DND-41 (cell line): ENCODE measurements around the gene CDKN1A.

Experiments
- ATAC-seq: fragments of 200-7000 bp; cut with Tn5 transposase; 3 replicates; pipeline ENCODE4 v1.9.1; 2021; ENCODE audit warnings: low read depth; ENCODE audit not compliant: insufficient read depth
- DNase-seq: peaks from one replicate; pipeline ENCODE4 v3.0.0-alpha.2; 2020
- H2AFZ ChIP-seq: 2 replicates; pipeline ENCODE4 v1.6.0; 2012; ENCODE audit warnings: low read depth, low read length
- H3K27ac ChIP-seq: 2 replicates; pipeline ENCODE4 v1.5.1; 2012; ENCODE audit warnings: low read length, inconsistent platforms
- H3K27me3 ChIP-seq: fragments of 200-600 bp; sonication (generic); 2 replicates; pipeline ENCODE4 v1.6.0; 2012; ENCODE audit warnings: low read length, mild to moderate bottlenecking, inconsistent platforms; ENCODE audit not compliant: insufficient read depth, poor library complexity
- H3K36me3 ChIP-seq: 2 replicates; pipeline ENCODE4 v1.5.1; 2012; ENCODE audit warnings: low read length, inconsistent platforms; ENCODE audit not compliant: insufficient read depth
- H3K4me1 ChIP-seq: 2 replicates; pipeline ENCODE4 v1.5.1; 2012; ENCODE audit warnings: mild to moderate bottlenecking, low read length; ENCODE audit not compliant: insufficient read depth
- H3K4me2 ChIP-seq: 2 replicates; pipeline ENCODE4 v1.6.0; 2012; ENCODE audit warnings: mild to moderate bottlenecking, moderate library complexity, low read length, inconsistent platforms; ENCODE audit not compliant: insufficient read depth
- H3K4me3 ChIP-seq, 2 experiments: fragments of 200-600 bp in 1 of 2; shearing (Covaris generic) in 1 of 2; 2 replicates each; pipeline ENCODE4 v1.5.1; 2012 to 2016; ENCODE audit warnings: inconsistent platforms in 2 of 2, low read length in 2 of 2, mild to moderate bottlenecking in 2 of 2, low read depth in 1 of 2, moderate library complexity in 1 of 2
- H3K79me2 ChIP-seq: 2 replicates; pipeline ENCODE4 v1.6.0; 2012; ENCODE audit warnings: low read length, inconsistent platforms; ENCODE audit not compliant: insufficient read depth
- H3K9ac ChIP-seq: 2 replicates; pipeline ENCODE4 v1.6.0; 2012; ENCODE audit warnings: low read depth, mild to moderate bottlenecking, inconsistent platforms, low read length, moderate library complexity
- H3K9me3 ChIP-seq: 2 replicates; pipeline ENCODE4 v1.5.1; 2012; ENCODE audit warnings: low read length, moderate library complexity, mild to moderate bottlenecking, inconsistent platforms; ENCODE audit not compliant: insufficient read depth, severe bottlenecking
- H4K20me1 ChIP-seq: 2 replicates; pipeline ENCODE4 v1.6.0; 2012; ENCODE audit warnings: low read length; ENCODE audit not compliant: insufficient read depth
- EZH2 ChIP-seq: IDR thresholded peaks from 3 replicates; pipeline ENCODE4 v1.6.1; 2012; ENCODE audit warnings: borderline replicate concordance, low read depth, mild to moderate bottlenecking, moderate library complexity, low read length, inconsistent platforms; ENCODE audit not compliant: severe bottlenecking
- TF ChIP-seq, protein P1 (sequence below): IDR thresholded peaks from 2 replicates; pipeline ENCODE4 v1.5.1; 2012; ENCODE audit warnings: borderline replicate concordance, low read length, moderate library complexity, mild to moderate bottlenecking; ENCODE audit not compliant: poor library complexity, severe bottlenecking; ENCODE audit errors: extremely low read depth

The CDKN1A gene

DNA sequence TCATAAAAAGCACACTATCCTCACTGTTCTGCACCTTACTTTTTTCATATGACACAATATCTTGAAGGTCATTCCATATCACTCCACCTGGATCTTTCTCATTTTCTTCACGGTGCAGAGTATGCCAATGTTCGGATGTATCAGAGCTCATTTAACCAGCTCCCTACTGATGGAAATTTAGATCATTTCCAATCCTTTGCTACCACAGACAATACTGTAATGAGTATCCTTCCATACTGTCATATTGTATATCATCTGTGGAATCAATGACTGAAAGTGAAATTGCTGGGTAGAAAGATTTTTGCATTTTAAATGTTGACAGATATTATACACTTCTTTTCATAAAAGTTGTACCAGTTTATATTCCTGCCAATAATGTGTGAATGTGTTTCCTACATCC, 16.9 kb downstream of the CDKN1A start:
- H3K4me3 ChIP-seq, result no peak overlapping the region
- ATAC-seq (no peak), DNase-seq (no peak)
- H3K79me2 ChIP-seq, result no peaks in the 10 kb centered on the region
- no peak overlapping the region for H2AFZ ChIP-seq
- H3K9ac ChIP-seq, result no peak overlapping the region
- no peak overlapping the region for H3K27ac ChIP-seq
- H3K4me2 ChIP-seq, result no peak overlapping the region
- H3K9me3 ChIP-seq, result no peaks in the 10 kb centered on the region
- peaks cover 6% of the 10 kb centered on the region; the same call in 1 of the 2 replicates for H3K4me1 ChIP-seq
- H3K36me3 ChIP-seq, result no peaks in the 10 kb centered on the region
- no peaks in the 10 kb centered on the region for H3K27me3 ChIP-seq
- no peaks in the 10 kb centered on the region for H4K20me1 ChIP-seq
- no peak for TF ChIP-seq EZH2
- TF ChIP-seq, protein P1, sequence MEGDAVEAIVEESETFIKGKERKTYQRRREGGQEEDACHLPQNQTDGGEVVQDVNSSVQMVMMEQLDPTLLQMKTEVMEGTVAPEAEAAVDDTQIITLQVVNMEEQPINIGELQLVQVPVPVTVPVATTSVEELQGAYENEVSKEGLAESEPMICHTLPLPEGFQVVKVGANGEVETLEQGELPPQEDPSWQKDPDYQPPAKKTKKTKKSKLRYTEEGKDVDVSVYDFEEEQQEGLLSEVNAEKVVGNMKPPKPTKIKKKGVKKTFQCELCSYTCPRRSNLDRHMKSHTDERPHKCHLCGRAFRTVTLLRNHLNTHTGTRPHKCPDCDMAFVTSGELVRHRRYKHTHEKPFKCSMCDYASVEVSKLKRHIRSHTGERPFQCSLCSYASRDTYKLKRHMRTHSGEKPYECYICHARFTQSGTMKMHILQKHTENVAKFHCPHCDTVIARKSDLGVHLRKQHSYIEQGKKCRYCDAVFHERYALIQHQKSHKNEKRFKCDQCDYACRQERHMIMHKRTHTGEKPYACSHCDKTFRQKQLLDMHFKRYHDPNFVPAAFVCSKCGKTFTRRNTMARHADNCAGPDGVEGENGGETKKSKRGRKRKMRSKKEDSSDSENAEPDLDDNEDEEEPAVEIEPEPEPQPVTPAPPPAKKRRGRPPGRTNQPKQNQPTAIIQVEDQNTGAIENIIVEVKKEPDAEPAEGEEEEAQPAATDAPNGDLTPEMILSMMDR, result no peak

DNA sequence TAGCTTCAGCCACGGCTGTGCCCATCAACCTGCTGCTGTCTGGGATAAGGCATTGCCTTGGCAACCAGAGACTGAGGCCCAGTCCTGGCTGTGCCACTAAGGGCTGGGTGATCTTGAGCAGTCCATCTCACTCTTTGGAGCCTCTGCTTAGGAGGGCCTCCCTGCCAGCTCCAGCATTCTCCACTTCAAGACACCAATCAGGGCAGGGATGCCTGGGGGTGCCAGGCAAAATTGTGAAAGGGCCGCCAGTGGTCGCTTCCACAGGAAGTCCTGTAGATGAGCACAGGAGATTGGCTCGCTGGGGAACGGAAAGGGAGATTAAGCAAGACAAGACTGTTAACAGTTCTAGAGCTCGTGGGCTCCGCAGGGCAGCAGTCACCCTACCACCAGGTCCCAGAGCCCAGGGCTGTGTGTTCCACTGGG, 19.0 kb downstream of the CDKN1A start, which contains the start of gene RAB44:
TSS of gene RAB44 (plus strand) at position 346 of the 423 bp plus-strand sequence. CDS start 6,410 bp downstream, outside the sequence.
- H3K27ac ChIP-seq, result no peak within 1 kb of the TSS; the same call in 1 of the 2 replicates
- no peaks in the 10 kb centered on the region for H3K9me3 ChIP-seq
- TF ChIP-seq, protein P1, result no peak
- TF ChIP-seq EZH2, result no peak
- ATAC-seq (peak; percentile 75), DNase-seq (peak; percentile 50)
- H3K4me3 ChIP-seq, result 0 out of 4 replicates have a peak within 1 kb of the TSS, but pooled peaks of 1 of the 2 experiments have one; percentile 9
- no peaks in the 10 kb centered on the region for H3K36me3 ChIP-seq
- no peak within 1 kb of the TSS for H3K9ac ChIP-seq
- H3K79me2 ChIP-seq, result no peaks in the 10 kb centered on the region
- no peak within 1 kb of the TSS for H2AFZ ChIP-seq
- H4K20me1 ChIP-seq, result no peaks in the 10 kb centered on the region
- no peak within 1 kb of the TSS for H3K4me2 ChIP-seq
- 0 out of 2 replicates have a peak, but pooled peaks cover under 1% of the 10 kb centered on the region for H3K4me1 ChIP-seq
- no peaks in the 10 kb centered on the region for H3K27me3 ChIP-seq

DNA sequence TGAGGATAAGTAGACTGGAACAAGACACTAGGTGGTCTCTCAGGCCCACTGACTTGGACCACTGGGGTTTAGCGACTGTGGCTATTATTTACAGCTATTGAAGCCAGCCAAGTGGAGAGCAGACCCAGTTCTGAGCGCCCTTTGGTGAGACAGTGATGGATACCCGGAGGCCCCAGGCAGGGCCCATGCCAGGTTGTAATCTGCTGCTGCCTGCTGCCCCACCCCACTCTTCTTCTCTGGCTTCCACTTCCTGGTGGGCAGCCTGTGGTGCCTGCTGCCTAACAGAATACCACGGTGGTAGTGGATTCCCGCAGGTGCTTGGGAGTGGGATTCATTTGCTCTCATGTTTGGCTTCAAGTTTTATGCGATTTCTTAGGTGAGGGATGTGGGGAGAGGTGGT, 19.7 kb downstream of the CDKN1A start:
- no peak overlapping the region; the same call in 1 of the 2 replicates for H3K27ac ChIP-seq
- TF ChIP-seq EZH2, result no peak
- TF ChIP-seq, protein P1, result no peak
- H3K36me3 ChIP-seq, result no peaks in the 10 kb centered on the region
- H3K4me3 ChIP-seq, result 0 out of 4 replicates have a peak overlapping the region, but pooled peaks of 1 of the 2 experiments have one; percentile 9
- no peak for DNase-seq
- no peak for ATAC-seq
- no peaks in the 10 kb centered on the region for H4K20me1 ChIP-seq
- H3K9ac ChIP-seq, result no peak overlapping the region
- no peaks in the 10 kb centered on the region for H3K27me3 ChIP-seq
- no peaks in the 10 kb centered on the region for H3K79me2 ChIP-seq
- no peak overlapping the region for H2AFZ ChIP-seq
- H3K4me1 ChIP-seq, result no peaks in the 10 kb centered on the region
- no peaks in the 10 kb centered on the region for H3K9me3 ChIP-seq
- no peak overlapping the region for H3K4me2 ChIP-seq
